ENCODE results near the gene ZNF385D. TPM values are rescaled to one million over a fixed set of nuclear protein-coding genes. Genes with fewer than 3 reads are reported as not detected.
"Not testable (repeated sequence)": the region's sequence is repeated elsewhere in the genome, so short reads cannot be mapped to it uniquely, and the experiment has no call there.

ZNF385D gene
- total RNA-seq, 1 donor from 2014 or later = under 0.01 TPM

DNA sequence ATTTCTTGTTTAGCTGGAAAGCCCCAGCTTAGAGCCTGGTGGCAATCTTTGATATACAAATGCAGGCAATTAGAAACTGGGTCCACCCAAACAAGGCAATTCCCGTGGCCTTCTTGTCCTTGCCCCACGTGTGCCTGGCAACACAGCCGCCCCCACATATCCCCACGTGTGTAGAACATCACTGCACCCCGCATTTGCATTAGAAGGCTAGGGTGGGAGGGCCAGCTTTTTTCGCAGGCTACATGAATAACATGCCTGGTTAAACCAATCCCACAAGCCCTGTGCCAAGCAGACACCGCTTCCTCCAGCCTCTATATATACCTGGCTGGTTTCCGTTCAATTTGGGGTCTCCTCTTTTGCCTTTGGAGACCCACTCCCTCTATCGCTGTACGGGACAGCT lies 250.2 kb downstream of the ZNF385D start:
- Histone ChIP-seq H3K36me3 (ENCODE audit: control insufficient read depth, insufficient read depth, low read length) (no peaks in the 10 kb centered on the region), H3K4me3 (ENCODE audit: low read depth, low read length) (no peak overlapping the region), H3K27me3 (ENCODE audit: control insufficient read depth, insufficient read depth, low read length) (no peaks in the 10 kb centered on the region)
- TF ChIP-seq, protein P1, sequence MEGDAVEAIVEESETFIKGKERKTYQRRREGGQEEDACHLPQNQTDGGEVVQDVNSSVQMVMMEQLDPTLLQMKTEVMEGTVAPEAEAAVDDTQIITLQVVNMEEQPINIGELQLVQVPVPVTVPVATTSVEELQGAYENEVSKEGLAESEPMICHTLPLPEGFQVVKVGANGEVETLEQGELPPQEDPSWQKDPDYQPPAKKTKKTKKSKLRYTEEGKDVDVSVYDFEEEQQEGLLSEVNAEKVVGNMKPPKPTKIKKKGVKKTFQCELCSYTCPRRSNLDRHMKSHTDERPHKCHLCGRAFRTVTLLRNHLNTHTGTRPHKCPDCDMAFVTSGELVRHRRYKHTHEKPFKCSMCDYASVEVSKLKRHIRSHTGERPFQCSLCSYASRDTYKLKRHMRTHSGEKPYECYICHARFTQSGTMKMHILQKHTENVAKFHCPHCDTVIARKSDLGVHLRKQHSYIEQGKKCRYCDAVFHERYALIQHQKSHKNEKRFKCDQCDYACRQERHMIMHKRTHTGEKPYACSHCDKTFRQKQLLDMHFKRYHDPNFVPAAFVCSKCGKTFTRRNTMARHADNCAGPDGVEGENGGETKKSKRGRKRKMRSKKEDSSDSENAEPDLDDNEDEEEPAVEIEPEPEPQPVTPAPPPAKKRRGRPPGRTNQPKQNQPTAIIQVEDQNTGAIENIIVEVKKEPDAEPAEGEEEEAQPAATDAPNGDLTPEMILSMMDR (IDR thresholded peaks at IDR 0.05; ENCODE audit: insufficient read depth, low read length, severe bottlenecking) = no peak
- DNase-seq (ENCODE audit: low read depth) = no peak
- FAIRE-seq = no peak

DNA sequence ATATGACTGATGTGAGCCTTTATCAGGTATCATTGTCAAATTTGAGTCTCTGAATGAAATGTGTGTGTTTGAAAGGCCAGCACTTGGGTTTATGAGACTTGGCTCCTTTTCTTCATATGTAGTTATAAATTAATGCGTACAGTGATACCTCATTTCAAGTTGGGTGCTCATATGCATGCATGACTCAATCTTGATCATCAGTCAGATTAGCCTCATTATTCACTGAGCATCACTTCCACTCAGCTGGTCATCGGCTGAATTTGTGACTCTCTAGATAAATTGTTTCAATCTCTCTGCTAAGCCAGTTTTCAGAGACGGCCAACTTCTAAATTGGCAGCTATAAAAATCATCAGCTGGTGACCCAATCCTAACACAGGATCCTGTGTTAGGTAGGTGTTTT lies 260.3 kb downstream of the ZNF385D start:
- H3K4me3 ChIP-seq (ENCODE audit: low read depth, low read length); H3K27me3 ChIP-seq (ENCODE audit: control insufficient read depth, insufficient read depth, low read length); DNase-seq (ENCODE audit: low read depth); H3K36me3 ChIP-seq (ENCODE audit: control insufficient read depth, insufficient read depth, low read length): not testable (repeated sequence)
- peak; percentile 83 for FAIRE-seq

DNA sequence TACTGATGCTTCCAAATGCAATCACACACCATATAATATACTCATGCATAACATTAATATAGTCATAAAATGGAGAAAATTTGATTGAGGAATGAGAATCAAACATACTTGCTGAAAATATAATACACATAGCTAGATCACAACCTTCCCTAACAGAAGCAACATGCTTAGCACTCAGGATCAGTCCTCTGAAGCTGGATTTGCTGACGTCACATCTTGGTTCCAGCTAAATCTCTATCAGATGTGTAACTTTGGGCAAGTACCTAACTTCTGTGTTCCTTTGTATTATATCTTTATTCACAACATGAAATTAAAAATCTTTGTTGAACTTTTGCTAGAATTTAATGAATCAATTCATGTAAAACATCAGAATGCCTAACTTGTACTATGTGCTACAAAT lies 263.5 kb downstream of the ZNF385D start:
- DNase-seq (ENCODE audit: low read depth) = no peak
- TF ChIP-seq, protein P1 (IDR thresholded peaks at IDR 0.05; ENCODE audit: insufficient read depth, low read length, severe bottlenecking) = no peak
- FAIRE-seq = no peak
- Histone ChIP-seq H3K4me3 (ENCODE audit: low read depth, low read length) (no peak overlapping the region), H3K36me3 (ENCODE audit: control insufficient read depth, insufficient read depth, low read length) (no peaks in the 10 kb centered on the region), H3K27me3 (ENCODE audit: control insufficient read depth, insufficient read depth, low read length) (no peaks in the 10 kb centered on the region)

DNA sequence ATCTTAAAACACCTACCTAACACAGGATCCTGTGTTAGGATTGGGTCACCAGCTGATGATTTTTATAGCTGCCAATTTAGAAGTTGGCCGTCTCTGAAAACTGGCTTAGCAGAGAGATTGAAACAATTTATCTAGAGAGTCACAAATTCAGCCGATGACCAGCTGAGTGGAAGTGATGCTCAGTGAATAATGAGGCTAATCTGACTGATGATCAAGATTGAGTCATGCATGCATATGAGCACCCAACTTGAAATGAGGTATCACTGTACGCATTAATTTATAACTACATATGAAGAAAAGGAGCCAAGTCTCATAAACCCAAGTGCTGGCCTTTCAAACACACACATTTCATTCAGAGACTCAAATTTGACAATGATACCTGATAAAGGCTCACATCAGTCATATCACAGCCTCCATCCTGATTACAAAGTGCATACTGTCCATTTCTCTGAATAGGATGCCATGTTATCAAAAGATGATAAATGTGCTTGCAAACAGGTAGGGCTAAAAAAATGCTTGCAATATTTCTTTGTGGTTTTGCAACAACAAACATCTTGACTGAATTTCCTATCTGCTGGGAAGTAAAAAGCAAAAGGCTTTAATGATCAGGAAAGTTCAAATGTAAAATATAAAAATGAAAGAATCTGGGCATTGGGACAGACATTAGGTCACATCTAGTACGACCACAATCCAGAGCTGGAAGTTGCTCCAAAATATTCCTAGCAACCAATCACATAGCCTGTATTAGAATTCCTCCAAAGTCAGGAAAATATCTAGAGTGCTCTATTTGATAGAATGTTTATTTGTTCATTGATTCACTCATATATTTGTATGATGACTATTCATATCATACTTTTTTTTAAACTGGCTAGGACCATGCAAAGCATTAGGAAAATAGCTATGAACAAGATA lies 264.7 kb downstream of the ZNF385D start:
- H3K4me3 ChIP-seq (ENCODE audit: low read depth, low read length); H3K36me3 ChIP-seq (ENCODE audit: control insufficient read depth, insufficient read depth, low read length); DNase-seq (ENCODE audit: low read depth); H3K27me3 ChIP-seq (ENCODE audit: control insufficient read depth, insufficient read depth, low read length); FAIRE-seq: not testable (repeated sequence)

DNA sequence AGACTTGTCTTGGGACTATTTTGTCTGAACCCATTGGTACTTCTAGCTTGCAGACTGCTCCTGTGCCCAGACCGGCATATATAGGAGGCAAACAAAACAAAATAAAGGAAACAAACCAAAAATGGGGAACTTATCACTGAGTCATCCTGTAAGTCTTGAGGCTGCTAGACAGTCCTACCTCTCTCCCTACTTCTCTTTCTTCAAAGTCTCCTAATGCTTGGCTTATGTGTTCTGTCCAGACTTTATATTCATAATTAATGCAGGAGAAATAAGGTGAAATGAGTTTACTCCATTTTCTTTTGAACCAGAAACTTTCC lies 266.2 kb downstream of the ZNF385D start:
- no peak for DNase-seq (ENCODE audit: low read depth)
- no peak for FAIRE-seq
- Histone ChIP-seq H3K36me3 (ENCODE audit: control insufficient read depth, insufficient read depth, low read length) (no peaks in the 10 kb centered on the region), H3K4me3 (ENCODE audit: low read depth, low read length) (no peak overlapping the region), H3K27me3 (ENCODE audit: control insufficient read depth, insufficient read depth, low read length) (no peaks in the 10 kb centered on the region)
- TF ChIP-seq, protein P1 (IDR thresholded peaks at IDR 0.05; ENCODE audit: insufficient read depth, low read length, severe bottlenecking) = no peak

DNA sequence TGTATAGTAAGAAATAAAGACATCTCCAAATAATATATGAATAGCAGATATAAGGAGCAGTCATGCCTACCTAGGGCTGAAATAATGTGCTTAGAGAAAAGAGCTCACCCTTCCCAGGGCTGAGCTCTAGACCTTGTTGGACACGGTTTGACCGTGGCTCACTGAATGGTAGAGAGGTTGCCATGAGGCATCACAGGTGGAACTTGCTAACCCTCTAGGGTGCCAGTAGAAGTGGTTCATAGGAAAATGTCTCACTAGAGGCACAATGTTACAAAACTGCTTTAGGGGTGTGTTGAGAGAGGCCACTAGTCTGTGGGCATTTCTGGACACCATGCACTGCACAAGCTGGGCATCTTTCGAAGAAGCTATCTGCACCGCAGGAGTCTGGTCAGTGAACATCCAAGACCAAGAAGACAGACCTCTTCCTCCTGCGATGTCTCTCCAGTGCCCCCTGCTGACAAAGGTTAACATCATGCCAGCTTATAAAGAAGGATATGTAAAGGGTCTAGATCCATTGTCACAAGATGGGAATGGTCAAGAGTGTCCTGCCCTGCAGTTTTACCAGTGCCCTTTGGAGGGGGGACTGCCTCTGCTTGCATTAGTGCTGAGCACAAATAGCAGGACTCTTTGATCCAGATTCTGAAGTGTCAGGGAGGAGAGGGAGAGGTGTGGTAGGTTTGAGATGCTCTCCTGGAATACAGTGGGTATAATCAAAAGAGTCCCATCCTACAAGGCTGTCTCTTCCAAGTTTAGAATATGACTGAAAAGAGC lies 266.8 kb downstream of the ZNF385D start:
- H3K4me3 ChIP-seq (ENCODE audit: low read depth, low read length) = no peak overlapping the region
- H3K27me3 ChIP-seq (ENCODE audit: control insufficient read depth, insufficient read depth, low read length) = no peaks in the 10 kb centered on the region
- TF ChIP-seq, protein P1 (IDR thresholded peaks at IDR 0.05; ENCODE audit: insufficient read depth, low read length, severe bottlenecking) = peak; percentile 81
- FAIRE-seq = peak; percentile 55
- no peaks in the 10 kb centered on the region for H3K36me3 ChIP-seq (ENCODE audit: control insufficient read depth, insufficient read depth, low read length)
- DNase-seq (ENCODE audit: low read depth) = peak; percentile 62

Data from bronchial epithelial cell (primary cell).